ENCODE measurements around the gene RDX. TPM values are rescaled to one million over a fixed set of nuclear protein-coding genes. Genes with fewer than 3 reads are reported as not detected.
A peak's percentile ranks its signal among the peaks of the same experiment; 100 is the strongest.

RDX gene
- polyA plus RNA-seq, 2 of the 4 experiments (the other 2 are of a cell fraction): 158 to 183 TPM

- peak overlapping the region; percentile 19 for H3K4me2 ChIP-seq
- H3K4me1 ChIP-seq: peaks cover 34% of the 10 kb centered on the region
- 50% methylated on average over 3 of the region's 3 CpGs for WGBS (ENCODE audit: missing lambda C conversion rate)
- H3K27ac ChIP-seq: peak overlapping the region; percentile 37 to 80
- no peaks in the 10 kb centered on the region for H3K9me3 ChIP-seq
- POLR2A ChIA-PET: no interaction called here
- peak; percentile 8 to 72; a peak in 3 of 6 replicates for ATAC-seq
- no peak for TF ChIP-seq FOXS1 (CRISPR knock-in tag; IDR thresholded peaks at IDR 0.05)
- TF ChIP-seq EP300 (IDR thresholded peaks at IDR 0.05): no peak
- TF ChIP-seq NFE2L2 (conservative IDR thresholded peaks at IDR 0.05; ENCODE audit: low read length): no peak
- TF ChIP-seq RARB (CRISPR knock-in tag; IDR thresholded peaks at IDR 0.05): no peak
- TF ChIP-seq, protein P1, sequence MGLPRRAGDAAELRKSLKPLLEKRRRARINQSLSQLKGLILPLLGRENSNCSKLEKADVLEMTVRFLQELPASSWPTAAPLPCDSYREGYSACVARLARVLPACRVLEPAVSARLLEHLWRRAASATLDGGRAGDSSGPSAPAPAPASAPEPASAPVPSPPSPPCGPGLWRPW (IDR thresholded peaks at IDR 0.05): no peak
- no peak for TF ChIP-seq E2F6 (IDR thresholded peaks at IDR 0.05; ENCODE audit: borderline replicate concordance, low read depth)
- no peak for TF ChIP-seq HDAC2 (IDR thresholded peaks at IDR 0.05)
- no peak for TF ChIP-seq MYC (IDR thresholded peaks at IDR 0.05; ENCODE audit: borderline replicate concordance, low read length)
- no peak for TF ChIP-seq JUN (IDR thresholded peaks at IDR 0.05)
- no peak for TF ChIP-seq NR3C1 (IDR thresholded peaks at IDR 0.05)
- TF ChIP-seq RCOR1 (IDR thresholded peaks at IDR 0.05; ENCODE audit: low read depth, low read length): no peak
- no peak overlapping the region for H3K4me3 ChIP-seq
- CTCF ChIA-PET: interaction anchor here (0.8 kb wide), 1 partner anchor 14 kb away, joined by 3 read pairs; no protein-coding TSS in a partner anchor
- FAIRE-seq: no peak
- DNase-seq (ENCODE audit: low read depth in 1 of 2, low spot score in 1 of 2): no peak
Measured at GRCh38 chr11:110319501-110319900, 23.1 kb upstream of the RDX start.

- Histone ChIP-seq H3K4me2 (peak overlapping the region; percentile 19; the same call in 2 of the 3 replicates), H3K4me3 (no peak overlapping the region), H3K9me3 (no peaks in the 10 kb centered on the region), H3K27ac (peak overlapping the region; percentile 37 to 80), H3K4me1 (peaks cover 34% of the 10 kb centered on the region)
- peak; percentile 43 to 69; a peak in 3 of 6 replicates for ATAC-seq
- no peak for FAIRE-seq
- DNase-seq (ENCODE audit: low read depth in 1 of 2, low spot score in 1 of 2): no peak
- WGBS (ENCODE audit: missing lambda C conversion rate): 88% methylated on average over 1 of the region's 1 CpG
- TF ChIP-seq RNF2 (IDR thresholded peaks at IDR 0.05; ENCODE audit: borderline replicate concordance, low read depth) (no peak), MYC (IDR thresholded peaks at IDR 0.05; ENCODE audit: borderline replicate concordance, low read length) (no peak), POLR2A (IDR thresholded peaks at IDR 0.05; ENCODE audit: low read length) (no peak), FOSB (CRISPR knock-in tag; IDR thresholded peaks at IDR 0.05) (no peak)
- CTCF ChIA-PET: interaction anchor here (1.5 kb wide), 1 partner anchor 38 kb away, joined by 3 read pairs; no protein-coding TSS in a partner anchor
- POLR2A ChIA-PET: no interaction called here
Measured at GRCh38 chr11:110318638-110319404, 22.4 kb upstream of the RDX start.

DNA sequence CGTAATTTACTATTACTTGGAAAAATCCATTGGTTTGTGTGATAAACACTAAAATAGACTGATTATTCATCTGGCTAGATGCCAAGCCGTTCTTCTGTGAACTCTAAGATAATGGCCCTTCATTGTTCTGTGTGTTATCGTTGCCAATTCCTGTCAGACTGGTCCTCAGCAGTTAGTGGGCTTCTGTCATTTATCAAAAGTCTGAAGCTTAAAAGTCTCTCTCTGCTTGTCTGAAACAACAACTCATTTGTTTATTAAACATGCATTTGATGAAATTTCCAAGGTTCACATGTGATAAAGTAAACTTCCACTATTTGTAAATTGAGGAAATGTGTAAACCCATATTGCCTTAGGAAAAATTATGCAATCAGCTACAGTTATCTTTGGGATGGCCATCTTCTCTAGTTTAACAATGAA, 21.1 kb upstream of the RDX start:
- H3K4me2 ChIP-seq: peak overlapping the region; percentile 35
- H3K9me3 ChIP-seq: no peaks in the 10 kb centered on the region
- DNase-seq (ENCODE audit: low read depth in 1 of 2, low spot score in 1 of 2): no peak
- TF ChIP-seq CEBPB (IDR thresholded peaks at IDR 0.05): peak; percentile 19 to 46; a peak in 2 of 4 replicates
- TF ChIP-seq, protein P2, sequence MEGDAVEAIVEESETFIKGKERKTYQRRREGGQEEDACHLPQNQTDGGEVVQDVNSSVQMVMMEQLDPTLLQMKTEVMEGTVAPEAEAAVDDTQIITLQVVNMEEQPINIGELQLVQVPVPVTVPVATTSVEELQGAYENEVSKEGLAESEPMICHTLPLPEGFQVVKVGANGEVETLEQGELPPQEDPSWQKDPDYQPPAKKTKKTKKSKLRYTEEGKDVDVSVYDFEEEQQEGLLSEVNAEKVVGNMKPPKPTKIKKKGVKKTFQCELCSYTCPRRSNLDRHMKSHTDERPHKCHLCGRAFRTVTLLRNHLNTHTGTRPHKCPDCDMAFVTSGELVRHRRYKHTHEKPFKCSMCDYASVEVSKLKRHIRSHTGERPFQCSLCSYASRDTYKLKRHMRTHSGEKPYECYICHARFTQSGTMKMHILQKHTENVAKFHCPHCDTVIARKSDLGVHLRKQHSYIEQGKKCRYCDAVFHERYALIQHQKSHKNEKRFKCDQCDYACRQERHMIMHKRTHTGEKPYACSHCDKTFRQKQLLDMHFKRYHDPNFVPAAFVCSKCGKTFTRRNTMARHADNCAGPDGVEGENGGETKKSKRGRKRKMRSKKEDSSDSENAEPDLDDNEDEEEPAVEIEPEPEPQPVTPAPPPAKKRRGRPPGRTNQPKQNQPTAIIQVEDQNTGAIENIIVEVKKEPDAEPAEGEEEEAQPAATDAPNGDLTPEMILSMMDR (IDR thresholded peaks at IDR 0.05): no peak
- CTCF ChIA-PET: interaction anchor here (1.5 kb wide), 1 partner anchor 40 kb away, joined by 3 read pairs; no protein-coding TSS in a partner anchor
- no peak for FAIRE-seq
- POLR2A ChIA-PET: no interaction called here
- no peak for ATAC-seq
- peak overlapping the region; percentile 28 to 53; a peak in 2 of 6 replicates for H3K27ac ChIP-seq
- H3K4me3 ChIP-seq: no peak overlapping the region
- 47% methylated on average over 3 of the region's 3 CpGs for WGBS (ENCODE audit: missing lambda C conversion rate)
- peaks cover 39% of the 10 kb centered on the region for H3K4me1 ChIP-seq

Data from A549 (cell line).